ENCODE results near the gene SETD1B.

- TF ChIP-seq CTCF (IDR thresholded peaks at IDR 0.05; ENCODE audit: low read length) (no peak), EZH2 (IDR thresholded peaks at IDR 0.05; ENCODE audit: borderline replicate concordance, low read length) (no peak)
Measured at GRCh38 chr12:121829250-121829918, 25.6 kb downstream of the SETD1B start.

Measured in OCI-LY1 (cell line).